Measurements from ENCODE around the gene KBTBD6. TPM values are rescaled to one million over a fixed set of nuclear protein-coding genes. Genes with fewer than 3 reads are reported as not detected.

KBTBD6 gene
- total RNA-seq, 4 donors from 2014 or later: 3.7 to 7.3 (median 5.0) TPM

Other genes with a start within 250 kb of the KBTBD6 start
- 100 to 1,000 TPM in 3 of 4 donors, 10 to 100 TPM in 1; 81.7 to 123 (median 111) TPM for gene ELF1, start 113.5 kb downstream of the KBTBD6 start, total RNA-seq
- 10 to 100 TPM in 3 of 4 donors, 1 to 10 TPM in 1; 6.1 to 14.6 (median 11.5) TPM for gene WBP4, start 71.3 kb downstream of the KBTBD6 start, total RNA-seq
- 1 to 10 TPM; 4.5 to 8.0 (median 6.0) TPM for gene KBTBD7, start 61.8 kb upstream of the KBTBD6 start, total RNA-seq
- 10 to 100 TPM in 1 of 4 donors, 1 to 10 TPM in 3; 7.0 to 12.9 (median 7.6) TPM for gene MTRF1, start 130.8 kb upstream of the KBTBD6 start, total RNA-seq
- gene NAA16, start 178.5 kb upstream of the KBTBD6 start, total RNA-seq: 10 to 100 TPM; 14.3 to 41.0 (median 22.6) TPM